ENCODE results near the gene NSMCE3. TPM values are rescaled to one million over a fixed set of nuclear protein-coding genes. Genes with fewer than 3 reads are reported as not detected.

Gene NSMCE3
- total RNA-seq, result 10 to 100 TPM; 29.1 to 32.0 TPM
- total RNA-seq, result 74.1 to 147 reads per million in 2 donors

- peak; percentile 90 for ATAC-seq
- Mint-ChIP-seq H3K4me1 (peaks cover 33% of the 10 kb centered on the region), H3K4me3 (peak within 1 kb of the TSS; percentile 98), H3K27ac (peak within 1 kb of the TSS; percentile 99), H3K27me3 (no peaks in the 10 kb centered on the region), H3K36me3 (ENCODE audit: low read depth) (no peaks in the 10 kb centered on the region)
- DNase-seq, result peak; percentile 82 to 88 (median 82)
- no peaks in the 10 kb centered on the region for H3K9me3 ChIP-seq (ENCODE audit: control insufficient read depth, low read length, poor library complexity, severe bottlenecking)
Measured at GRCh38 chr15:29269485-29270168, at the start of gene NSMCE3. TSS of gene NSMCE3 (minus strand) at chr15:29269822. CDS start at chr15:29269705, 117 bp downstream.

- no peak for ATAC-seq
- H3K4me1 Mint-ChIP-seq, result no peaks in the 10 kb centered on the region
- no peak overlapping the region for H3K27ac Mint-ChIP-seq
- H3K4me3 Mint-ChIP-seq, result no peak overlapping the region
- DNase-seq, result no peak
- no peaks in the 10 kb centered on the region for H3K36me3 Mint-ChIP-seq (ENCODE audit: low read depth)
- no peaks in the 10 kb centered on the region for H3K9me3 ChIP-seq (ENCODE audit: control insufficient read depth, low read length, poor library complexity, severe bottlenecking)
- peaks cover 22% of the 10 kb centered on the region for H3K27me3 Mint-ChIP-seq
Measured at GRCh38 chr15:29316422-29316821, 46.8 kb upstream of the NSMCE3 start.

GRCh38 chr15:29312387-29312786 is 42.8 kb upstream of the NSMCE3 start:
- no peaks in the 10 kb centered on the region for H3K4me1 Mint-ChIP-seq
- H3K36me3 Mint-ChIP-seq (ENCODE audit: low read depth), result no peaks in the 10 kb centered on the region
- H3K9me3 ChIP-seq (ENCODE audit: control insufficient read depth, low read length, poor library complexity, severe bottlenecking), result no peaks in the 10 kb centered on the region
- H3K27me3 Mint-ChIP-seq, result peaks cover 36% of the 10 kb centered on the region
- H3K27ac Mint-ChIP-seq, result no peak overlapping the region
- no peak for DNase-seq
- no peak overlapping the region for H3K4me3 Mint-ChIP-seq
- no peak for ATAC-seq

GRCh38 chr15:29311696-29312095 is 42.1 kb upstream of the NSMCE3 start:
- Mint-ChIP-seq H3K36me3 (ENCODE audit: low read depth) (no peaks in the 10 kb centered on the region), H3K27ac (no peak overlapping the region), H3K4me1 (no peaks in the 10 kb centered on the region), H3K4me3 (no peak overlapping the region), H3K27me3 (peaks cover 41% of the 10 kb centered on the region)
- no peaks in the 10 kb centered on the region for H3K9me3 ChIP-seq (ENCODE audit: control insufficient read depth, low read length, poor library complexity, severe bottlenecking)
- DNase-seq (no peak), ATAC-seq (no peak)

- peaks cover 47% of the 10 kb centered on the region for H3K27me3 Mint-ChIP-seq
- no peak overlapping the region for H3K27ac Mint-ChIP-seq
- no peak for DNase-seq
- H3K36me3 Mint-ChIP-seq (ENCODE audit: low read depth), result no peaks in the 10 kb centered on the region
- ATAC-seq, result no peak
- no peak overlapping the region for H3K4me3 Mint-ChIP-seq
- H3K4me1 Mint-ChIP-seq, result no peaks in the 10 kb centered on the region
- no peaks in the 10 kb centered on the region for H3K9me3 ChIP-seq (ENCODE audit: control insufficient read depth, low read length, poor library complexity, severe bottlenecking)
Measured at GRCh38 chr15:29309139-29309538, 39.5 kb upstream of the NSMCE3 start.

- no peaks in the 10 kb centered on the region for H3K9me3 ChIP-seq (ENCODE audit: control insufficient read depth, low read length, poor library complexity, severe bottlenecking)
- Mint-ChIP-seq H3K36me3 (ENCODE audit: low read depth) (no peaks in the 10 kb centered on the region), H3K4me1 (no peaks in the 10 kb centered on the region), H3K4me3 (no peak overlapping the region), H3K27ac (no peak overlapping the region), H3K27me3 (peaks cover 48% of the 10 kb centered on the region)
- no peak for ATAC-seq
- no peak for DNase-seq
Measured at GRCh38 chr15:29308299-29308698, 38.7 kb upstream of the NSMCE3 start.

- H3K9me3 ChIP-seq (ENCODE audit: control insufficient read depth, low read length, poor library complexity, severe bottlenecking), result no peaks in the 10 kb centered on the region
- no peaks in the 10 kb centered on the region for H3K4me1 Mint-ChIP-seq
- DNase-seq, result no peak
- no peak overlapping the region for H3K4me3 Mint-ChIP-seq
- H3K27me3 Mint-ChIP-seq, result peaks cover 48% of the 10 kb centered on the region
- ATAC-seq, result no peak
- no peak overlapping the region for H3K27ac Mint-ChIP-seq
- H3K36me3 Mint-ChIP-seq (ENCODE audit: low read depth), result no peaks in the 10 kb centered on the region
Measured at GRCh38 chr15:29305556-29305955, 35.9 kb upstream of the NSMCE3 start.

- H3K4me1 Mint-ChIP-seq, result no peaks in the 10 kb centered on the region
Measured at GRCh38 chr15:29302871-29303270, 33.2 kb upstream of the NSMCE3 start.

GRCh38 chr15:29299784-29300183 is 30.2 kb upstream of the NSMCE3 start:
- Mint-ChIP-seq H3K4me3 (no peak overlapping the region), H3K27me3 (peaks cover 13% of the 10 kb centered on the region), H3K36me3 (ENCODE audit: low read depth) (no peaks in the 10 kb centered on the region), H3K27ac (no peak overlapping the region), H3K4me1 (no peaks in the 10 kb centered on the region)
- DNase-seq (no peak), ATAC-seq (no peak)
- no peaks in the 10 kb centered on the region for H3K9me3 ChIP-seq (ENCODE audit: control insufficient read depth, low read length, poor library complexity, severe bottlenecking)

More at GRCh38 chr15:29302871-29303270, 33.2 kb upstream of the NSMCE3 start:
- H3K27ac Mint-ChIP-seq, result no peak overlapping the region
- peaks cover 35% of the 10 kb centered on the region for H3K27me3 Mint-ChIP-seq
- H3K4me3 Mint-ChIP-seq, result no peak overlapping the region
- no peaks in the 10 kb centered on the region for H3K9me3 ChIP-seq (ENCODE audit: control insufficient read depth, low read length, poor library complexity, severe bottlenecking)
- ATAC-seq (no peak), DNase-seq (no peak)
- H3K36me3 Mint-ChIP-seq (ENCODE audit: low read depth), result no peaks in the 10 kb centered on the region

GRCh38 chr15:29299331-29299730 is 29.7 kb upstream of the NSMCE3 start:
- Mint-ChIP-seq H3K4me3 (no peak overlapping the region), H3K27me3 (peaks cover 13% of the 10 kb centered on the region), H3K36me3 (ENCODE audit: low read depth) (no peaks in the 10 kb centered on the region), H3K4me1 (no peaks in the 10 kb centered on the region), H3K27ac (no peak overlapping the region)
- DNase-seq (no peak), ATAC-seq (no peak)
- no peaks in the 10 kb centered on the region for H3K9me3 ChIP-seq (ENCODE audit: control insufficient read depth, low read length, poor library complexity, severe bottlenecking)

GRCh38 chr15:29294732-29295325 is 25.2 kb upstream of the NSMCE3 start:
- H3K27me3 Mint-ChIP-seq, result peaks cover 39% of the 10 kb centered on the region
- H3K27ac Mint-ChIP-seq, result no peak overlapping the region
- H3K36me3 Mint-ChIP-seq (ENCODE audit: low read depth), result no peaks in the 10 kb centered on the region
- no peaks in the 10 kb centered on the region for H3K9me3 ChIP-seq (ENCODE audit: control insufficient read depth, low read length, poor library complexity, severe bottlenecking)
- DNase-seq (no peak), ATAC-seq (no peak)
- no peaks in the 10 kb centered on the region for H3K4me1 Mint-ChIP-seq
- no peak overlapping the region for H3K4me3 Mint-ChIP-seq

GRCh38 chr15:29291067-29291845 is 21.6 kb upstream of the NSMCE3 start:
- Mint-ChIP-seq H3K27ac (no peak overlapping the region), H3K4me1 (no peaks in the 10 kb centered on the region), H3K27me3 (peaks cover 59% of the 10 kb centered on the region)

GRCh38 chr15:29289173-29289572 is 19.6 kb upstream of the NSMCE3 start:
- H3K9me3 ChIP-seq (ENCODE audit: control insufficient read depth, low read length, poor library complexity, severe bottlenecking), result no peaks in the 10 kb centered on the region
- H3K4me3 Mint-ChIP-seq, result no peak overlapping the region
- no peak overlapping the region for H3K27ac Mint-ChIP-seq
- no peaks in the 10 kb centered on the region for H3K36me3 Mint-ChIP-seq (ENCODE audit: low read depth)
- peaks cover 72% of the 10 kb centered on the region for H3K27me3 Mint-ChIP-seq
- ATAC-seq, result no peak
- no peak for DNase-seq
- peaks cover 2% of the 10 kb centered on the region for H3K4me1 Mint-ChIP-seq

More at GRCh38 chr15:29291067-29291845, 21.6 kb upstream of the NSMCE3 start:
- H3K9me3 ChIP-seq (ENCODE audit: control insufficient read depth, low read length, poor library complexity, severe bottlenecking), result no peaks in the 10 kb centered on the region
- Mint-ChIP-seq H3K36me3 (ENCODE audit: low read depth) (no peaks in the 10 kb centered on the region), H3K4me3 (no peak overlapping the region)
- DNase-seq, result no peak
- ATAC-seq, result no peak

All from T-helper 17 cell (primary cell).